Uterus (tissue), 2 donors: Measurements from ENCODE around the gene CILP.

ENCODE experiments used
- CTCF ChIP-seq, 4 experiments: fragments of 200-600 bp in 2 of 4; fragments of 450-650 bp in 2 of 4; sonication (generic) in 2 of 4; IDR thresholded peaks; one replicate each; pipeline ENCODE4 v1.5.1; 2016 to 2019; ENCODE audit warnings: antibody characterized with exemption in 4 of 4, mild to moderate bottlenecking in 2 of 4, moderate library complexity in 1 of 4
- POLR2A ChIP-seq, 2 donors: fragments of 450-650 bp; IDR thresholded peaks; one replicate each; pipeline ENCODE4 v1.6.1; 2016; ENCODE audit warnings: antibody characterized with exemption in 2 of 2, mild to moderate bottlenecking in 1 of 2, moderate library complexity in 1 of 2

- TF ChIP-seq CTCF (IDR thresholded peaks at IDR 0.05) (no peak), POLR2A (IDR thresholded peaks at IDR 0.05) (no peak)
Measured at GRCh38 chr15:65208647-65209046, 2.6 kb downstream of the CILP start.
